Stimulated activated CD4-positive, alpha-beta T cell treated with anti-CD3 and anti-CD28 coated beads, Interleukin-1b, Interleukin-23, amount 100 ng/mL, for 4 hours (primary cell): ENCODE data around the gene TRMT1L.
"Not testable (repeated sequence)": the region's sequence is repeated elsewhere in the genome, so short reads cannot be mapped to it uniquely, and the experiment has no call there.

Source experiments
- DNase-seq, 2 donors: peaks; one replicate each; pipeline ENCODE4 v3.0.0-alpha.2; 2020; ENCODE audit warnings: low read depth in 2 of 2

TRMT1L gene

GRCh38 chr1:185156854-185157598 is at the start of gene TRMT1L, which contains the start of gene SWT1:
Gene TRMT1L (minus strand): TSS chr1:185156953. CDS start chr1:185156712, 241 bp downstream.
Gene SWT1 (plus strand): TSS chr1:185157167. CDS start chr1:185160842, 3,675 bp downstream.
- DNase-seq: peak; percentile 96 to 97

- DNase-seq: no peak
Observed at GRCh38 chr1:185200889-185201288, 44.1 kb upstream of the TRMT1L start.

GRCh38 chr1:185198712-185199111 is 42.0 kb upstream of the TRMT1L start:
- DNase-seq: not testable (repeated sequence)

GRCh38 chr1:185193756-185194155 is 37.0 kb upstream of the TRMT1L start:
- DNase-seq: no peak

GRCh38 chr1:185170291-185170848 is 13.6 kb upstream of the TRMT1L start:
- peak in 1 of 2 donors; percentile 15 for DNase-seq

GRCh38 chr1:185166106-185166505 is 9.4 kb upstream of the TRMT1L start:
- no peak for DNase-seq

GRCh38 chr1:185162491-185162890 is 5.7 kb upstream of the TRMT1L start:
- no peak for DNase-seq

GRCh38 chr1:185159966-185160365 is 3.2 kb upstream of the TRMT1L start:
- DNase-seq: no peak

GRCh38 chr1:185158800-185159199 is 2.0 kb upstream of the TRMT1L start:
- no peak for DNase-seq

GRCh38 chr1:185157599-185158412 is 1.1 kb upstream of the TRMT1L start:
- no peak for DNase-seq

- DNase-seq: peak in 1 of 2 donors; percentile 12
Observed at GRCh38 chr1:185156288-185156853, 382 bp downstream of the TRMT1L start.

GRCh38 chr1:185155600-185156287 is 1.0 kb downstream of the TRMT1L start:
- DNase-seq: no peak

GRCh38 chr1:185154912-185155513 is 1.7 kb downstream of the TRMT1L start:
- no peak for DNase-seq

- DNase-seq: no peak
Observed at GRCh38 chr1:185152187-185152767, 4.5 kb downstream of the TRMT1L start.

GRCh38 chr1:185151215-185151614 is 5.5 kb downstream of the TRMT1L start:
- no peak for DNase-seq

GRCh38 chr1:185144233-185144632 is 12.5 kb downstream of the TRMT1L start:
- no peak for DNase-seq

- no peak for DNase-seq
Observed at GRCh38 chr1:185139246-185139645, 17.5 kb downstream of the TRMT1L start.

GRCh38 chr1:185137896-185138545 is 18.7 kb downstream of the TRMT1L start:
- no peak for DNase-seq

- no peak for DNase-seq
Observed at GRCh38 chr1:185132534-185132933, 24.2 kb downstream of the TRMT1L start.

- DNase-seq: no peak
Observed at GRCh38 chr1:185129708-185130107, 27.0 kb downstream of the TRMT1L start.
